ENCODE data around the gene SERPINA10. TPM values are rescaled to one million over a fixed set of nuclear protein-coding genes. Genes with fewer than 3 reads are reported as not detected.
A peak's percentile ranks its signal among the peaks of the same experiment; 100 is the strongest.
"Not testable (repeated sequence)": the region's sequence is repeated elsewhere in the genome, so short reads cannot be mapped to it uniquely, and the experiment has no call there.

Gene SERPINA10
- polyA plus RNA-seq, 4 donors = 0.06 to 2.8 TPM; not detected in 2

DNA sequence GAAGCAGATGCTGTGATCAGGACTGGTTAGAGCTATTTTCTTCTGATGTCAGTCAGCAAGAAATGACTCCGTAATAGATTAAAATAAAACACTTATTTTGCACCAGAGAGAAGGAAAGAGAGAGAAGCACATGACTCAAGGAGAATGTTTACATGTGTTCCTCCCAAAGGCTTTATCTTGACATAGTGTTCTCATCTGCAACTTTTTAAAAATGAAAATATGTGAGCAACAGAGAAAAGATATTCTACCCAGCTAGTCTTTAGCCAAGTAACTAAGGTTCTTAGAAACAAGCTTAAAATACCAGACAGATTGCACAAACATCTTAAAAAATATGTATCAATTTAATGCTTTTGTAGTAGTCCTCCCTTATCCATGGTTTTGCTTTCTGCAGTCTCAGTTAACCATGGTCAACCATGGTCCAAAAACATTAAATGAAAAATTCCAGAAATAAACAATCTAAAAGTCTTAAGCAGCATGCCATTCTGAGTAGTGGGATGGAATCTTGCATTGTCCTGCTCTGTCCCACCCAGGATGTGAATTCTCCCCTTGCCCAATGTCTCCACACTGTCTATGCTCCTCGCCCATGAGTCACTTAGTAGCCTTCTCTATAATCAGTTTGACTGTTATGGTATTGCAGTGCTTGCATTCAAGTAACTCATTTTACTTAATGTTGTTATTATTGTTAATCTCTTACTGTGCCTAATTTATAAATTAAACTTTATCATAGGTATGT lies 9.9 kb downstream of the SERPINA10 start:
- H3K36me3 ChIP-seq (ENCODE audit: control insufficient read depth in 3 of 3, insufficient read depth in 2 of 3, low read depth in 1 of 3, low read length in 3 of 3) = no peaks in the 10 kb centered on the region
- H3K27ac ChIP-seq (ENCODE audit: low read depth in 1 of 3, low read length in 2 of 3) = no peak overlapping the region
- H3K9me3 ChIP-seq (ENCODE audit: control insufficient read depth in 2 of 2, insufficient read depth in 1 of 2, low read depth in 1 of 2, low read length in 1 of 2) = no peaks in the 10 kb centered on the region
- 83 to 90% (median 85%) methylated on average over 2 of the region's 2 CpGs for WGBS, 3 donors
- H3K4me3 ChIP-seq (ENCODE audit: low read depth in 1 of 3, low read length in 3 of 3) = no peak overlapping the region
- H3K4me1 ChIP-seq (ENCODE audit: control insufficient read depth in 3 of 3, insufficient read depth in 2 of 3, low read depth in 1 of 3, low read length in 2 of 3) = no peaks in the 10 kb centered on the region
- no peak for FAIRE-seq
- no peaks in the 10 kb centered on the region for H3K27me3 ChIP-seq (ENCODE audit: control insufficient read depth in 3 of 3, insufficient read depth in 3 of 3, low read length in 3 of 3)
- DNase-seq = no peak

DNA sequence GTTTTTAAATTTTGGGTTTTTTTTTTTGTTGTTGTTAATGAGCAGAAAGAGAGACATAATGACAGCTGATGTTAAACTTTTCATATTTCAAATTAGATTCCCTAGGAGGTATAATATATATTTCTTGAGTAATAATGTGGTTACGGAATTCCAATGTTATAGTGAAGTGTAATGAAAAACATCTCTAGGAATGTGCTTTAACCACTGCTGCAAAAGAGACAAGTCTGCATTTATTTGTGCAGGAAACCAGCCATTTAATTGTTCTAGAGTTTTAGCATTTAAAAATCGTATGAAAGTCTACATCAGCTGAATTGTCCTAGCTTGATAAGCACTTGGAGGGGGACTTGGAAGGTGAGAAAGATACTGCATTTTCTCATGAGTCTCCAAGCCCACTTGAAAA lies 14.3 kb downstream of the SERPINA10 start:
- H3K4me3 ChIP-seq (ENCODE audit: low read depth in 1 of 3, low read length in 3 of 3) = no peak overlapping the region
- H3K27ac ChIP-seq (ENCODE audit: low read depth in 1 of 3, low read length in 2 of 3) = no peak overlapping the region
- WGBS, 3 donors = 61 to 71% (median 71%) methylated on average over 2 of the region's 2 CpGs
- H3K36me3 ChIP-seq (ENCODE audit: control insufficient read depth in 3 of 3, insufficient read depth in 2 of 3, low read depth in 1 of 3, low read length in 3 of 3) = no peaks in the 10 kb centered on the region
- H3K9me3 ChIP-seq (ENCODE audit: control insufficient read depth in 2 of 2, insufficient read depth in 1 of 2, low read depth in 1 of 2, low read length in 1 of 2) = no peaks in the 10 kb centered on the region
- no peak for FAIRE-seq
- peaks cover 0 to 1% (median 0%) of the 10 kb centered on the region in 3 donors for H3K27me3 ChIP-seq (ENCODE audit: control insufficient read depth in 3 of 3, insufficient read depth in 3 of 3, low read length in 3 of 3)
- no peak for DNase-seq
- H3K4me1 ChIP-seq (ENCODE audit: control insufficient read depth in 3 of 3, insufficient read depth in 2 of 3, low read depth in 1 of 3, low read length in 2 of 3) = no peaks in the 10 kb centered on the region

DNA sequence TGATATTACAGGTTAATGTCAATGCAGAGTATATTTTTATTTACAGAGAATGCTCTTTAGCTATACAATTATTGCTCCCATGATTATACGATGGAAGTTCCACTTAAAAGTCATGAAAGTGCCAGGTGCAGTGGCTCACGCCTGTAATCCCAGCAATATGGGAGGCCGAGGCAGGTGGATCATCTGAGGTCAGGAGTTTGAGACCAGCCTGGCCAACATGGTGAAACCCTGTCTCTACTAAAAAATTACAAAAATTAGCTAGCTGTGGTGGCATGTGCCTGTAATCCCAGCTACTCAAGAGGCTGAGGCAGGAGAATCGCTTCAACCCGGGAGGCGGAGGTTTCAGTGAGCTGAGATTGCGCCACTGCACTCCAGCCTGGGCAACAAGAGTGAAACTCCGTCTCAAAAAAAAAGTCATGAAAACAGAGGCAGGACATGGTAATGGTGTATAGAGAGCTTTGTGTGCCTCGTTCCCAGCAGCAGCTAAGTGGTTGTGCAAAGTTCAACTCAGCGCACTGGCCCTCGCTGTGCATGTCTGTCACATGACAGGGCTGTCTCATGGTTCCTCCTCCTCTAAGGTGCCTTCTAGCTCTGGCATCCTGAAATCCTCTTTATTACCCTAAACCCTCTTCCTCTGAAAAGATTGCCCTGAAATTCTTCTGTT lies 16.0 kb downstream of the SERPINA10 start:
- H3K27me3 ChIP-seq (ENCODE audit: control insufficient read depth in 3 of 3, insufficient read depth in 3 of 3, low read length in 3 of 3); H3K36me3 ChIP-seq (ENCODE audit: control insufficient read depth in 3 of 3, insufficient read depth in 2 of 3, low read depth in 1 of 3, low read length in 3 of 3); FAIRE-seq; H3K4me1 ChIP-seq (ENCODE audit: control insufficient read depth in 3 of 3, insufficient read depth in 2 of 3, low read depth in 1 of 3, low read length in 2 of 3); H3K4me3 ChIP-seq (ENCODE audit: low read depth in 1 of 3, low read length in 3 of 3); H3K9me3 ChIP-seq (ENCODE audit: control insufficient read depth in 2 of 2, insufficient read depth in 1 of 2, low read depth in 1 of 2, low read length in 1 of 2): not testable (repeated sequence)
- peak; percentile 75 to 88 for DNase-seq
- peak overlapping the region in 1 of 3 donors; percentile 77 for H3K27ac ChIP-seq (ENCODE audit: low read depth in 1 of 3, low read length in 2 of 3)
- WGBS, 3 donors = 33 to 64% (median 41%) methylated on average over 11 of the region's 11 CpGs

DNA sequence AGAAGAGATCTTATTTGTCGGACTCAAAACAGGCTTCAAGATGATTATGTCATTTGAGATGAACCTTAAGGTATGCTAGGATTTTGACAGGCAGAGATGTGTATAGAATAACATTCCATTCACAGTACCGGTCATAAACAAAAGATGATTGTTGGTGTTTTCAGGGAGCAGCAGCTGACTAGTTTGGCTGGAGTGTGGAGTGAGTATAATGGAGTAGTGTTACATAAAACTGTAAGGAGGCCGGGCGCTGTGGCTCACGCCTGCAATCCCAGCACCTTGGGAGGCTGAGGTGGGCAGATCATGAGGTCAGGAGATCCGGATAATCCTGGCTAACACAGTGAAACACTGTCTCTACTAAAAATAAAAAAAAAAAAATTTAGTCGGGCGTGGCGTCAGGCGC lies 23.9 kb downstream of the SERPINA10 start:
- peaks cover 0 to 2% (median 0%) of the 10 kb centered on the region in 3 donors for H3K27me3 ChIP-seq (ENCODE audit: control insufficient read depth in 3 of 3, insufficient read depth in 3 of 3, low read length in 3 of 3)
- H3K36me3 ChIP-seq (ENCODE audit: control insufficient read depth in 3 of 3, insufficient read depth in 2 of 3, low read depth in 1 of 3, low read length in 3 of 3) = no peaks in the 10 kb centered on the region
- no peak overlapping the region for H3K27ac ChIP-seq (ENCODE audit: low read depth in 1 of 3, low read length in 2 of 3)
- no peaks in the 10 kb centered on the region for H3K4me1 ChIP-seq (ENCODE audit: control insufficient read depth in 3 of 3, insufficient read depth in 2 of 3, low read depth in 1 of 3, low read length in 2 of 3)
- no peak overlapping the region for H3K4me3 ChIP-seq (ENCODE audit: low read depth in 1 of 3, low read length in 3 of 3)
- WGBS, 3 donors = 59 to 77% (median 75%) methylated on average over 10 of the region's 10 CpGs
- FAIRE-seq (no peak), DNase-seq (no peak)
- no peaks in the 10 kb centered on the region for H3K9me3 ChIP-seq (ENCODE audit: control insufficient read depth in 2 of 2, insufficient read depth in 1 of 2, low read depth in 1 of 2, low read length in 1 of 2)

DNA sequence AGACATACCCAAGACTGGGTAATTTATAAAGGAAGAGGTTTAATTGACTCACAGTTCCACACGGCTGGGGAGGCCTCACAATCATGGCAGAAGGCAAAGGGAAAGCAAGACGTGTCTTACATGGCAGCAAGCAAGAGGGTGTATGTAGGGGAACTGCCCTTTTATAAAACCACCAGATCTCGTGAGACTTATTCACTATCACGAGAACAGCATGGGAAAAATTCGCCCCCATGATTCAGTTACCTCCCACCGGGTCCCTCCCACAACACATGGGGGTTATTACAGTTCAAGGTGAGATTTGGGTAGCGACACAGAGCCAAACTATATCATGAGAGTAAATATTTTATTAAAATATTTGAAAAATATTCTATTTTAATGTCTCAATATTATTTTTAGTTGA lies 24.5 kb downstream of the SERPINA10 start:
- H3K27ac ChIP-seq (ENCODE audit: low read depth in 1 of 3, low read length in 2 of 3); H3K9me3 ChIP-seq (ENCODE audit: control insufficient read depth in 2 of 2, insufficient read depth in 1 of 2, low read depth in 1 of 2, low read length in 1 of 2); H3K4me1 ChIP-seq (ENCODE audit: control insufficient read depth in 3 of 3, insufficient read depth in 2 of 3, low read depth in 1 of 3, low read length in 2 of 3); FAIRE-seq; H3K36me3 ChIP-seq (ENCODE audit: control insufficient read depth in 3 of 3, insufficient read depth in 2 of 3, low read depth in 1 of 3, low read length in 3 of 3); DNase-seq; H3K4me3 ChIP-seq (ENCODE audit: low read depth in 1 of 3, low read length in 3 of 3); H3K27me3 ChIP-seq (ENCODE audit: control insufficient read depth in 3 of 3, insufficient read depth in 3 of 3, low read length in 3 of 3): not testable (repeated sequence)
- 76 to 79% (median 79%) methylated on average over 7 of the region's 7 CpGs for WGBS, 3 donors

DNA sequence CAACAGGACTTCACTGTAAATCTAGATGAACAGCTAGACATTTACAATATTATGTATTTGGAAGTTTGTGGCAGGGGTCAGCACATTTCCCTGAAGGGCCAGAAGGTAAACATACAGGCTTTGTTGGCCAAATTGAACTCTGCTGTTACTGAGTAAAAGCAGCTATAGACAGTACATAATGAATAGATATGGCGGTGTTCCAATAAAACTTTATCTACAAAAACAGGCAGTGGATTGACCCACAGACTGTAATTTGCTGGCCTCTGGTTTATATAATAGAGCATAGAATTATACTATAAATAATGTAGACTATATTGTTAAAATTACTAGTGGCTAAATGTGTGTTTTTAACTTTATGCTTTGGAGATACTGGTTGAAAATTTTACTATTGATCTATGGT lies 25.7 kb downstream of the SERPINA10 start:
- DNase-seq (no peak), FAIRE-seq (no peak)
- 47 to 93% (median 65%) methylated on average over 1 of the region's 1 CpG for WGBS, 3 donors
- H3K36me3 ChIP-seq (ENCODE audit: control insufficient read depth in 3 of 3, insufficient read depth in 2 of 3, low read depth in 1 of 3, low read length in 3 of 3) = no peaks in the 10 kb centered on the region
- H3K9me3 ChIP-seq (ENCODE audit: control insufficient read depth in 2 of 2, insufficient read depth in 1 of 2, low read depth in 1 of 2, low read length in 1 of 2) = no peaks in the 10 kb centered on the region
- H3K4me3 ChIP-seq (ENCODE audit: low read depth in 1 of 3, low read length in 3 of 3) = no peak overlapping the region
- no peak overlapping the region for H3K27ac ChIP-seq (ENCODE audit: low read depth in 1 of 3, low read length in 2 of 3)
- H3K27me3 ChIP-seq (ENCODE audit: control insufficient read depth in 3 of 3, insufficient read depth in 3 of 3, low read length in 3 of 3) = no peaks in the 10 kb centered on the region
- no peaks in the 10 kb centered on the region for H3K4me1 ChIP-seq (ENCODE audit: control insufficient read depth in 3 of 3, insufficient read depth in 2 of 3, low read depth in 1 of 3, low read length in 2 of 3)

DNA sequence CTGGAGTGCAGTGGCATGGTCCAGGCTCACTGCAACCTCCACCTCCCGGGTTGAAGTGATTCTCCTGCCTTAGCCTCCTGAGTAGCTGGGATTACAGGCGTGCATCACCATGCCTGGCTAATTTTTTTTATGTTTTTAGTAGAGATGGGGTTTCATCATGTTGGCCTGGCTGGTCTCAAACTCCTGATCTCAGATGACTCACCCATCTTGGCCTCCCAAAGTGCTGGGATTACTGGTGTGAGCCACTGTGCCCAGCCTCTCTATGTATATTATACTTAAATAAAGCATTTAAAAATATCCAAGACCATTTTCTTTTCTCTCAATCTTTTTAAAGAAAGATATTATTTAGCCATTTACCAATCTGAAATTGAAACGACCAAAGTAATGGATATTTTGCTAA lies 28.9 kb downstream of the SERPINA10 start:
- not testable (repeated sequence) for FAIRE-seq; H3K4me3 ChIP-seq (ENCODE audit: low read depth in 1 of 3, low read length in 3 of 3); H3K9me3 ChIP-seq (ENCODE audit: control insufficient read depth in 2 of 2, insufficient read depth in 1 of 2, low read depth in 1 of 2, low read length in 1 of 2); H3K36me3 ChIP-seq (ENCODE audit: control insufficient read depth in 3 of 3, insufficient read depth in 2 of 3, low read depth in 1 of 3, low read length in 3 of 3); H3K27ac ChIP-seq (ENCODE audit: low read depth in 1 of 3, low read length in 2 of 3); DNase-seq; H3K27me3 ChIP-seq (ENCODE audit: control insufficient read depth in 3 of 3, insufficient read depth in 3 of 3, low read length in 3 of 3); H3K4me1 ChIP-seq (ENCODE audit: control insufficient read depth in 3 of 3, insufficient read depth in 2 of 3, low read depth in 1 of 3, low read length in 2 of 3)
- 67 to 82% (median 73%) methylated on average over 3 of the region's 3 CpGs for WGBS, 3 donors

DNA sequence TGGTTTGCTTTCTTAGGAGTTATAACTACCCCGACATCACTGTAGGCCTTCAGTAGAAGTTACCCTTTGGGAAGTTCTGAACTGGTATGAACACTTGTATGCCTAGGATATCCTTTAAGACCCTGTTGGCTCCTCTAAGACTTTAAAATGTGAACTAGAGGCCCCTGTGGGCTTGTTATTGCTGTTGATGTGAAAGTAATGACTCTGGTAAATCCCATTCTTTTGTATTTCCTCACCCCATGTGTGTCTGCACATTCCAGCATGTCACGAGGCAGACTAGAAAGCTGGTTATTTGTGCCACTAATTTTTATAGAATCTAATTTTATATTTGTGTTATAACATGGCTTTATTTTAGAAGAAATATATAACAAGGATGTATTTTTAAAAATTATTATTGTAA lies 48.9 kb downstream of the SERPINA10 start:
- 82 to 97% (median 89%) methylated on average over 2 of the region's 2 CpGs for WGBS, 3 donors
- DNase-seq = no peak
- H3K9me3 ChIP-seq (ENCODE audit: control insufficient read depth in 2 of 2, insufficient read depth in 1 of 2, low read depth in 1 of 2, low read length in 1 of 2) = no peaks in the 10 kb centered on the region

More for the DNA sequence above, 48.9 kb downstream of the SERPINA10 start:
- Histone ChIP-seq H3K4me3 (ENCODE audit: low read depth in 1 of 3, low read length in 3 of 3) (no peak overlapping the region), H3K27ac (ENCODE audit: low read depth in 1 of 3, low read length in 2 of 3) (no peak overlapping the region), H3K4me1 (ENCODE audit: control insufficient read depth in 3 of 3, insufficient read depth in 2 of 3, low read depth in 1 of 3, low read length in 2 of 3) (no peaks in the 10 kb centered on the region), H3K27me3 (ENCODE audit: control insufficient read depth in 3 of 3, insufficient read depth in 3 of 3, low read length in 3 of 3) (no peaks in the 10 kb centered on the region), H3K36me3 (ENCODE audit: control insufficient read depth in 3 of 3, insufficient read depth in 2 of 3, low read depth in 1 of 3, low read length in 3 of 3) (no peaks in the 10 kb centered on the region)
- no peak for FAIRE-seq

All from small intestine (tissue), 7 donors.